IgD-negative memory B cell (primary cell): ENCODE data around the gene KRT79. TPM values are rescaled to one million over a fixed set of nuclear protein-coding genes. Genes with fewer than 3 reads are reported as not detected.
"Not testable (repeated sequence)": the region's sequence is repeated elsewhere in the genome, so short reads cannot be mapped to it uniquely, and the experiment has no call there.

Experiments
- H3K27ac Mint-ChIP-seq, 3 donors: one replicate each; pipeline ENCODE4 v1.8.0; 2020 to 2022; ENCODE audit warnings: mild to moderate bottlenecking in 3 of 3, mixed read lengths in 3 of 3, moderate library complexity in 1 of 3
- H3K27me3 Mint-ChIP-seq: one replicate; pipeline ENCODE4 v1.8.0; 2021; ENCODE audit warnings: mixed read lengths
- H3K36me3 Mint-ChIP-seq: one replicate; pipeline ENCODE4 v1.8.0; 2020; ENCODE audit warnings: mild to moderate bottlenecking, mixed read lengths
- H3K4me1 Mint-ChIP-seq, 3 donors: one replicate each; pipeline ENCODE4 v1.8.0; 2020 to 2022; ENCODE audit warnings: mixed read lengths in 3 of 3, mild to moderate bottlenecking in 1 of 3
- H3K4me3 Mint-ChIP-seq, 4 donors: one replicate each; pipeline ENCODE4 v1.8.0; 2020 to 2022; ENCODE audit warnings: mild to moderate bottlenecking in 4 of 4, mixed read lengths in 4 of 4, moderate library complexity in 3 of 4
- H3K9me3 Mint-ChIP-seq, 3 donors: one replicate each; pipeline ENCODE4 v1.8.0; 2020 to 2021; ENCODE audit warnings: mixed read lengths in 3 of 3, mild to moderate bottlenecking in 1 of 3
- polyA plus RNA-seq: library from polyadenylated mRNA; unstranded; fragments of 300-500 nt; fragmentation: Illumina TruSeq; gene quantifications from one replicate; pipeline ENCODE4 v1.2.3, GENCODE V29; 2021

KRT79 gene
- polyA plus RNA-seq, 1 donor from 2014 or later, result not detected

GRCh38 chr12:52801773-52802172, 32.3 kb downstream of the KRT79 start:
- Mint-ChIP-seq H3K4me3 (no peak overlapping the region), H3K27ac (no peak overlapping the region), H3K27me3 (peaks cover 2% of the 10 kb centered on the region), H3K9me3 (no peaks in the 10 kb centered on the region), H3K4me1 (no peaks in the 10 kb centered on the region), H3K36me3 (no peaks in the 10 kb centered on the region)

GRCh38 chr12:52800259-52800917, 33.7 kb downstream of the KRT79 start:
- Mint-ChIP-seq H3K4me1 (no peaks in the 10 kb centered on the region), H3K4me3 (no peak overlapping the region), H3K9me3 (no peaks in the 10 kb centered on the region), H3K27ac (no peak overlapping the region), H3K27me3 (peaks cover 5% of the 10 kb centered on the region), H3K36me3 (no peaks in the 10 kb centered on the region)

GRCh38 chr12:52799505-52800211, 34.5 kb downstream of the KRT79 start:
- Mint-ChIP-seq H3K27me3 (peaks cover 5% of the 10 kb centered on the region), H3K4me3 (no peak overlapping the region), H3K4me1 (no peaks in the 10 kb centered on the region), H3K27ac (no peak overlapping the region), H3K9me3 (no peaks in the 10 kb centered on the region), H3K36me3 (no peaks in the 10 kb centered on the region)

GRCh38 chr12:52798671-52799504, 35.2 kb downstream of the KRT79 start:
- Mint-ChIP-seq H3K36me3 (no peaks in the 10 kb centered on the region), H3K4me3 (no peak overlapping the region), H3K9me3 (no peaks in the 10 kb centered on the region), H3K27ac (no peak overlapping the region), H3K27me3 (peaks cover 8% of the 10 kb centered on the region), H3K4me1 (no peaks in the 10 kb centered on the region)

GRCh38 chr12:52798003-52798670, 36.0 kb downstream of the KRT79 start:
- no peak overlapping the region for H3K4me3 Mint-ChIP-seq
- H3K27ac Mint-ChIP-seq, result no peak overlapping the region
- no peaks in the 10 kb centered on the region for H3K9me3 Mint-ChIP-seq
- no peaks in the 10 kb centered on the region for H3K36me3 Mint-ChIP-seq
- H3K27me3 Mint-ChIP-seq, result peaks cover 9% of the 10 kb centered on the region
- H3K4me1 Mint-ChIP-seq, result no peaks in the 10 kb centered on the region

- Mint-ChIP-seq H3K4me3 (no peak overlapping the region), H3K36me3 (no peaks in the 10 kb centered on the region), H3K9me3 (no peaks in the 10 kb centered on the region), H3K27me3 (peaks cover 10% of the 10 kb centered on the region), H3K4me1 (no peaks in the 10 kb centered on the region), H3K27ac (no peak overlapping the region)
Observed at GRCh38 chr12:52797529-52797894, 36.6 kb downstream of the KRT79 start.

GRCh38 chr12:52796839-52797528, 37.1 kb downstream of the KRT79 start:
- Mint-ChIP-seq H3K4me1 (no peaks in the 10 kb centered on the region), H3K9me3 (no peaks in the 10 kb centered on the region), H3K36me3 (no peaks in the 10 kb centered on the region), H3K4me3 (no peak overlapping the region), H3K27me3 (peaks cover 10% of the 10 kb centered on the region), H3K27ac (no peak overlapping the region)

GRCh38 chr12:52796429-52796794, 37.7 kb downstream of the KRT79 start:
- H3K27me3 Mint-ChIP-seq, result peaks cover 10% of the 10 kb centered on the region
- H3K4me1 Mint-ChIP-seq, result no peaks in the 10 kb centered on the region
- H3K4me3 Mint-ChIP-seq, result no peak overlapping the region
- H3K27ac Mint-ChIP-seq, result no peak overlapping the region
- no peaks in the 10 kb centered on the region for H3K9me3 Mint-ChIP-seq
- H3K36me3 Mint-ChIP-seq, result no peaks in the 10 kb centered on the region

- no peak within 1 kb of the TSS for H3K27ac Mint-ChIP-seq
- H3K36me3 Mint-ChIP-seq, result no peaks in the 10 kb centered on the region
- no peak within 1 kb of the TSS for H3K4me3 Mint-ChIP-seq
- no peaks in the 10 kb centered on the region for H3K4me1 Mint-ChIP-seq
- peaks cover 10% of the 10 kb centered on the region for H3K27me3 Mint-ChIP-seq
- no peaks in the 10 kb centered on the region for H3K9me3 Mint-ChIP-seq
Observed at GRCh38 chr12:52795694-52796428, 38.2 kb downstream of the KRT79 start, which contains the start of gene KRT3. Gene KRT3, minus strand, starts transcription at chr12:52796117. Its CDS starts 75 bp downstream, at chr12:52796042.

GRCh38 chr12:52795332-52795674, 38.8 kb downstream of the KRT79 start:
- not testable (repeated sequence) for H3K9me3 Mint-ChIP-seq, H3K27ac Mint-ChIP-seq, H3K4me1 Mint-ChIP-seq, H3K36me3 Mint-ChIP-seq, H3K4me3 Mint-ChIP-seq
- H3K27me3 Mint-ChIP-seq, result peaks cover 14% of the 10 kb centered on the region

GRCh38 chr12:52794479-52795331, 39.4 kb downstream of the KRT79 start:
- H3K27ac Mint-ChIP-seq, result no peak overlapping the region
- H3K36me3 Mint-ChIP-seq, result no peaks in the 10 kb centered on the region
- no peak overlapping the region for H3K4me3 Mint-ChIP-seq
- peaks cover 18% of the 10 kb centered on the region for H3K27me3 Mint-ChIP-seq
- peaks cover 0 to 4% (median 0%) of the 10 kb centered on the region in 3 donors for H3K4me1 Mint-ChIP-seq
- no peaks in the 10 kb centered on the region for H3K9me3 Mint-ChIP-seq

GRCh38 chr12:52792185-52793029, 41.7 kb downstream of the KRT79 start:
- Mint-ChIP-seq H3K4me3 (no peak overlapping the region), H3K4me1 (peaks cover 0 to 9% (median 0%) of the 10 kb centered on the region in 3 donors), H3K9me3 (no peaks in the 10 kb centered on the region), H3K36me3 (no peaks in the 10 kb centered on the region), H3K27ac (no peak overlapping the region), H3K27me3 (peaks cover 28% of the 10 kb centered on the region)
